ENCODE data around the gene FSTL4.

GRCh38 chr5:133238426-133239205 is 373.7 kb downstream of the FSTL4 start:
- TF ChIP-seq CTCF (IDR thresholded peaks at IDR 0.05; ENCODE audit: borderline replicate concordance, extremely low read depth, low read length, poor library complexity, severe bottlenecking) (no peak), EZH2 (IDR thresholded peaks at IDR 0.05; ENCODE audit: borderline replicate concordance, low read depth, low read length, severe bottlenecking) (no peak)
